IPS-11a (cell line): Measurements from ENCODE around the gene SVOP.
"Not testable (repeated sequence)": the region's sequence is repeated elsewhere in the genome, so short reads cannot be mapped to it uniquely, and the experiment has no call there.

Experiments used
- H3K4me3 ChIP-seq: one replicate; pipeline ENCODE4 v1.5.1; 2013; ENCODE audit warnings: low read depth, low read length, control low read depth

SVOP gene

DNA sequence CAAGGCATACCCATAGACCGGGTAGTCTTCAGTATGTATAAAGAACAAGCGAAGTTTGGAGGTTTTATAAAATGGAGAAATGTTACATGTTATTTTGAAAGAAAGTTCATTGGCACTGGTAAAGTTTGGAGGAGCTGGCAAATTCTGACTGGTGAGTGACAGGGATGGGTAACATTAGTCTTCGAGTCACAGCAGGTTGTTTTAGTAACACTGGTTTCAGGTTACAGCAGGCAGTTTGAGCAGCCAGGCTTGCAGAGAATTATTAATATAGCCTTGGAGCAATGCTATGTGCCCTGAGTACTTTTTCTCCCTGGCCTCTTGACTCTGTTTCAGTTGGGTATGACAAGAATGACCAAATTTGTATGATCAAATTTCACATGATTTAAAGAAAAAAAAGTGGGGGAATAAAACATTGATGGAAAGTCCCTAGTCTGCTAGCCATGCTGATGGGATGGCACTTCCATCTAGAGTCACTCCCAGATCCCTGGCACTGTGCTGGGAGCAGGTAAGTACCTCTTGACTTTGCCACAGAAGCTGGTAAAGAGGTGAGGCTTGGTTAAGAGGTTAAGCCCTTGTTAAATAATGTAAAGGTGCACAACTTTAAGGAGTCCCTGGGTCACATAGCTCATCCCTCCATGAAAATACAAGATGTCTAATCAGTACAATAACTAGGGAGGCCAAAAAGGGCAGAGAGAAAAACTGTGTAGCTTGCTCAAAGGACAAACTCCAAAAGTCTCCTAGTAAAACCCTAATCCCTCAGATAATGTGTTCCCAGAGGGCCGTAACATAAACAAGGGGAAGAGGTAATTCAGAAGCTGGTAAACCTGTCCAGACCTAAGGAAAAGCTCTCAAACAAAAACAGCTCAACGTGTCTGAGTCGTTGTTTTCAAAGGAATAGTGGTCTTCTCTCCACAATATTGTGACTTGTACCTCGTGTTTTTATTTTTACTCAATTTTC is 12.7 kb upstream of the SVOP start:
- no peak overlapping the region for H3K4me3 ChIP-seq

DNA sequence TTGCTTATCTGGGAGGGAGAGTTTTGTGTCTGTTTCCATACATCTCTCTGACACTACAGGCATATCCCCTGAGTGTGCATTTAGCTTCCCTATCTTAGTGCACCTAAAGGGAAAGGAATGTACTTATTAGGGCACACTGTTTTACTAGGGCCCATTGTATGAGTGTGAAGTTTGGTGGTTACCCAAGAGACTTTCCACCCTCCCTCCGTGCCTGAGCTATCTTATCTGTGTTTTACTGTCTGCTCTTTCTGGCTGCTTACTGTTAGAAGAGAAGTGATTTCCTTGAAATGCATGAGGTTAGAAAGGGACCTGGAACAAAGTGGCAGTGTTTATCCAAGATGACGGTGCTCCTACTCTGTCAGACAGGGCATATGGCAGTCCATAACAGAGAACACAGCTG is 8.5 kb upstream of the SVOP start:
- no peak overlapping the region for H3K4me3 ChIP-seq

DNA sequence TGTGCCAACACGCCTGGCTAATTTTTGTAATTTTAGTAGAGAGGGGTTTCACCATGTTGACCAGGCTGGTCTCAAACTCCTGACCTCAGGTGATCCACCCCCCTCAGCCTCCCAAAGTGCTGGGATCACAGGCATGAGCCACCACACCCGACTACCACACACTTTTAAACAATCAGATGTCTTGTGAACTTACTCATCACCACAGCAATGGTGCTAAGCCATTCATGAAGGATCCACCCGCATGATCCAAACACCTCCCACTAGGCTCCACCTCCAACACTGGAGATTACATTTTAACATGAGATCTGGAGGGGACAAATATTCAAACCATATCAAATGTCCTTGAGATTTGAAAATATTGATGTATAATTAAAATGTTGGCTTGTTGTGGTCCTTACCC is 7.8 kb upstream of the SVOP start:
- H3K4me3 ChIP-seq = not testable (repeated sequence)

DNA sequence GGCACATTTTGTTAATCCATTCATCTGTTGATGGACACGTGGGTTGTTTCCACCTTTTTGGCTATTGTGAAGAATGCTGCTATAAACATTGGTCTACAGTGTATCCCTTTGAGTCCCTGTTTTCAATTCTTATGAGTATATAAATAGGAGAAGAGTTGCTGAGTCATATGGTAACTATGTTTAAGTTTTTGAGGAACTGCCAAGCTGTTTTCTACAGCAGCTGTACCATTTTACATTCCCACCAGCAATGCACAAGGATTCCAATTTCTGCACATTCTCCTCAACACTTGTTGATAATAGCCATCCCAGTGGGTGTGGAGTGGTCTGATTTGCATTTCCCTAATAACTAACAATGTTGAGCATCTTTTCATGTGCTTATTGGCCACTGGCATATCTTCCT is 6.9 kb upstream of the SVOP start:
- no peak overlapping the region for H3K4me3 ChIP-seq

DNA sequence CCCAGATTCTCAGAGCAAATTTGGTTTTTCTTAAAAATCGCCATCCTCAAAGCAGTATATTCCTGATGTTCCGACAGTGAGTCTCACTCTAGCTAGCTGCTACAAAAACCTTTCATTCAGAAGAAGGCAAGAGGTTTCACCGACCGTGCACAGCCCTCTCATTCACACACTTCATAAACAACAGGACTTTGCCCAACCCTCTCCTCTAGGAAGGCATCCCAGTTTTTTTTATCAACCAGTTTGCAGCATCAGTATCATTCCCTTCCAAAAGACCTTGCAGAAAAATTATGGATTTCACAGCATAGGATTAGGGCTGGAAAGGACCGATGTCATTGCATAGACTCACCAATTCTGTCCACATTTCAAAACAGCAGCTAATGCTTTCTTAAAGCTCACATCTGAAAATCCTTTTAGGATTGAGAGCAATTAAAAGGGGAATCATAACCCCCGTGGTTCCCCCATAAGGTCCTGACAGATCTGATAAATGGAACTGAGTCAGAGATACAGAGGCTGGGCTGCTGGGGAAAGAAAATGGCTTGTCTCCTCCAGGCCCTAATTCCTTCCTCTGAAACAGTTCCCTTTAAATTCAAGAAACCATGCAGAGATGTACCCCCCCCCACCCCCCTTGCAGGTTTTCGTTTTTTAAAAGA is 597 bp downstream of the SVOP start:
- H3K4me3 ChIP-seq = peak overlapping the region; percentile 17

DNA sequence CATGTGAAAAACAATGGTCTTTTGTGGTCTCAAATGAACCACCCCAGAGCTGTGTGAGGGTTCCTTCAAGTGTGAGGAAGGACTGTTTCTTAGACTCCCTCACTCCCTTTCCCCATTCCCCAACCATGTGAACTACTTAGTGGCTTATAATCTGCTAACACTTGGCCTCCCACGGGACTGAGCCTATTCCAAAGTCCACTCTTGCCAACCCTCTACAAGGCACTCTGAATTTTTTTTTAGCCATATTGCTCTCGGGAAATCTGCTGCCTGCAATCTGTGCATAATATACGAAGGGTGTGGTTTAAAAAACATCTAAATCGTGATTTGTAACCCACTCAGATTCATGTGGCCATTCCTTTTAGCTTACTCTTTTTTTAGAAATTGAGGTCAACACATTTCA is 2.6 kb downstream of the SVOP start:
- H3K4me3 ChIP-seq = no peak overlapping the region

DNA sequence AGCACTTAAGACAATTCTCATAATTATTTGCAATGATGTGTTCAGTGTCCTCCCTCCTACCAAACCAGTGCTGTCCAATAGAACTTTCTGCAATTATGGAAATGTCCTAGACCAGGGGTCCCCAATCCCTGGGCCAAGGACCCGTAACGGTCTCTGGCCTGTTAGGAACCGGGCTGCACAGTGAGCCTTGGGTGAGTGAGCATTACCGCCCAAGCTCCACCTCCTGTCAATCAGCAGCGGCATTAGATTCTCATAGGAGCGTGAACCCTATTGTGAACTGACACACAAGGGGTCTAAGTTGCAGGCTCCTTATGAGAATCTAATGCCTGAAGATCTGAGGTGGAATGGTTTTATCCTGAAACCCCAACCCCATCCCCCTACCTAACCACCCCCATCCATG is 3.9 kb downstream of the SVOP start:
- no peak overlapping the region for H3K4me3 ChIP-seq

DNA sequence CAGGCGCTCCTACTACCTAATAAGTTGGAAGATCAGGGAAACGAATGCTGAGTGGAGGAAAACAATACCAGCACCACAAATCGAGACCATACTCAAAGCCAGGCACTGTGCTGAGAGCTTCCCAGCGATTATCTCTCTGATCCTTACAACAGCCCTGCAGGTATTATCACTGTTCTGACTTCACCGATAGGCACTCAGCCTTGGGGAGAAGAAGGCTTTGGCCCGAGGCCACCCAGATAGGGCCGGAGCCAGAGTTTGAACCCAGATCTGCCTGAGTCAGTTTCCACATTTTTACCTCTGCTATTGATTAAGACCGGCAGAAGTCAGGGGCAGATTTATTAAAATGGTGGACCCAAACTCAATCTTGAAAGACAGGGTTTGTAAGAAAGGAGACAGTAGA is 4.9 kb downstream of the SVOP start:
- H3K4me3 ChIP-seq = no peak overlapping the region

DNA sequence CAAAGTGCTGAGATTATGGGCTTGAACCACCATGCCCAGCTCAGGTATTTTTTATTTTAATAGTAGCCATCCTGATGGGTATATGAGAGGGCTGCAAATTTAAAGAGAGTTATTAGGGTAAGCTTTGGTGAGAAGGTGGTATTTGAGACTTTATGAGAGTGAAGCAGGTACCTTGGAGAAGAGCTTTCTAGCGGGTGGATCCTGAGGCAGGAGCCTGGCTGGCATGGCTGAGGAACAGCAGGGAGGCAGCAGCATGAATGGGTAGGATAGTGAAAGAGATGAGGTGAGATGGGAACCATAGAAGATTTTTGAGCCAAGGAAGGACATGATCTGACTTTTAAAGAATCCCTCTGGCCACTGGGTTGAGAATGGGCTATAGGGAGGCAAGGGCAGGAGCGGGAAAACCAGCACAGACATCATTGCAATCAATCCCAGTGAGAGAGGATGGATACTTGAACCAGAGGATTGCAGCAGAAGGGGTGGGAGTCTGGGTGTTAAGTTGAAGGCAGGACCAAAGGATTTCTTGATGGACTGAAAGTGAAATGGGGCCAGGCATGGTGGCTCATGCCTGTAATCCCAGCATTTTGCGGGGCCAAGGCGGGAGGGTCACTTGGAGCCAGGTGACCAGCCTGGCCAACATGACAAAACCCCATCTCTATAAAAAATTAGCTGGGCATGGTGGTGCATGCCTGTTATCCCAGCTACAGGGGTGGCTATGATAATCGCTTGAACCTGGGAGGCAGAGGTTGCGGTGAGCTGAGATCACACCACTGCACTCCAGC is 5.7 kb downstream of the SVOP start:
- H3K4me3 ChIP-seq = no peak overlapping the region

DNA sequence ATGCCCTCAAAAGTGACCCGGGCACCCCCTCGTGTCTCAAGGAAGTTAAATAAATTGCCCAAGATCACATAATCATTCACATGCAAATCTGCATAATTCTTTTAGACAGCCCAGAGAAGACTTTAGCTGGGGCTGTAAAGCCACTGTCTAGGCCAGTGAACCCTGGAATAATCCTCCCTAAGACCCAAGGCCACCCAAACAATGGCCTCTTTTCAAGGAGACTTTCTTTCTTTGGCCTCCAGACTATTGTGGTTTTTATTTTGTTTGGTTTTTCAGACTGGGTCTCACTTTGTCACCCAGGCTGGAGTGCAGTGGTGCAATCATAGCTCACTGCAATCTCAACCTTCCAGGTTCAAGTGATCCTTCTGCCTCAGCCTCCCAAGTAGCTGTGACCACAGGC is 10.6 kb downstream of the SVOP start:
- H3K4me3 ChIP-seq = no peak overlapping the region

DNA sequence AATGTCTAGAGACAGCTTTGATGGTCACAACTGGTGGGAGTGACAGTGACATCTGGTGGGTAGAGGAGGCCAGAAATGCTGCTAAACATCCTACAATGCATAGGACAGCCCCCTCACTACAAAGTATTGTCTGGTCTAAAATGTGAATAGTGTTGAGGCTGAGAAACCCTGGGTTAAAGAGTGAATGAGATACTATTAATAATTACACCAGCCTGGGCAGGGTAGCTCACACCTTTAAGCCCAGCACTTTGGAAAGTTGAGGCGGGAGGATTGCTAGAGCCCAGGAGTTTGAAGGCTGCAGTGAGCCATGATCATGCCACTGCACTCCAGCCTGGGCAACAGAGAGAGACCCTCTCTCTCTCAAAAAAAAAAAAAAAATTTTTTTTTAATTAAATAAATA is 11.1 kb downstream of the SVOP start:
- no peak overlapping the region for H3K4me3 ChIP-seq

DNA sequence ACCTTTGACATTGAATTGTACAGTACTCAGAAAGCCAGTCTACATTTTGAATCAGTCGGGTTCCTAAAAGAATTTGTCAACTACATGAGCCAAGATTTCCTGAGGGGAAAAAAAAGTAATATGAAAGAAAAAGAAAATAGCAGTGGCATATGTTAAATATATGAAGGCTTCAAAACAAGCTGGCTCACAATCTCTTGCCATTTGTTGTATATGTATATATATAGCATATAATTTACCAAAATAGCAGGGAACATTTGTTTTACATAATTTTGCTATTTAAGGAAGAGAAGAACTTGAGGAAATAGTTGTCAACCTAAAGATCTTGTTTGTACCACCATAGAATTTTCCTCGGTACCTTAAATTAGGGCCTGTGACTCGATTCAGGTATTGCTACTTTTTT is 16.9 kb downstream of the SVOP start:
- no peak overlapping the region for H3K4me3 ChIP-seq

DNA sequence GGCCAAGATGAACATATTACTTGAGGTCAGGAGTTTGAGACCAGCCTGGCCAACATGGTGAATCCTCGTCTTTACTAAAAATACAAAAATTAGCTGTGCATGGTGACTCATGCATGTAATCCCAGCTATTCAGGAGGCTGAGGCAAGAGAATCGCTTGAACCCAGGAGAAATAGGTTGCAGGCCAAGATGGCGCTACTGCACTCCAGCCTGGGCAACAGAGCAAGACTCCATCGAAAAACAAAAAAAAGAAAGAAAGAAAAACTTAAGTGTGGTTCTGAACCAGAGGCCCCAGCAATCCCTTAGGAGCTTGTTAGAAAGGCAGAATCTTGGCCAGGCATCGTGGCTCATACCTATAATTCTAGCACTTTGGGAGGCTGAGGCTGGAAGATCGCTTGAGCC is 24.5 kb downstream of the SVOP start:
- H3K4me3 ChIP-seq = no peak overlapping the region

DNA sequence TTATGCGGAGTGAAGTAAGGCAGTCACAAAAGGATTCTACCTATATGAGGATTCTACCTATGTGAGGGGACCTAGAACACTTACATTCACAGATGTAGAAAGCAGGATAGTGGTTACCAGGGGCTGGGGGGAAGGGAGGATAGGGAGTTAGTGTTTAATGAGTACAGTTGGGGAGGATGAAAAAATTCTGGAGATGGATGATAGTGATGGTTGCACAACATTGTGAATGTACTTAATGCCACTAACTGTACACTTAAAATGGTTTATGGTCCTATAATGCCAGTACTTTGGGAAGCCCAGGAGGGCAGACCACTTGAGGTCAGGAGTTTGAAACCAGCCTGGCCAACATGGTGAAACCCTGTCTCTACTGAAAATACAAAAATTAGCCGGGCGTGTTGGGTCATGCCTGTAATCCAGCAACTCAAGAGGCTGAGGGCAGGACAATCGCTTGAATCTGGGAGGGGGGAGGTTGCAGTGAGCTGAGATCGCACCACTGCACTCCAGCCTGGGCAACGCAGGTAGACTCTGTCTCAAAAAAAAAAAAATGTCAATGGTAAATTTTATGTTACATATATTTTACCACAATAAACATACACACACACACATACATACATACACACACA is 25.4 kb downstream of the SVOP start:
- no peak overlapping the region for H3K4me3 ChIP-seq

DNA sequence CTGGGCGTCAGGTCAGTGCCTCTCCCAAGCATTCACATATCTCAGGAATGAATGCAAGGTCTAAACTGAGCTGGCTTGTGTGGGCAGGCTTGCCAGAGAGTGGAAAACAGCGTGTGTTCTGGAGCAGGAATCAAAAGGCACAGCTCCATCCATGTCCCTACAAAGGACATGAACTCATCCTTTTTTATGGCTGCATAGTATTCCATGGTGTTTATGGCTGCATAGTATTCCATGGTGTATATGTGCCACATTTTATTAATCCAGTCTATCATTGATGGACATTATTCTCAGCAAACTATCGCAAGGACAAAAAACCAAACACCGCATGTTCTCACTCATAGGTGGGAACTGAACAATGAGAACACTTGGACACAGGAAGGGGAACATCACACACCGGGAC is 30.8 kb downstream of the SVOP start:
- H3K4me3 ChIP-seq = not testable (repeated sequence)

DNA sequence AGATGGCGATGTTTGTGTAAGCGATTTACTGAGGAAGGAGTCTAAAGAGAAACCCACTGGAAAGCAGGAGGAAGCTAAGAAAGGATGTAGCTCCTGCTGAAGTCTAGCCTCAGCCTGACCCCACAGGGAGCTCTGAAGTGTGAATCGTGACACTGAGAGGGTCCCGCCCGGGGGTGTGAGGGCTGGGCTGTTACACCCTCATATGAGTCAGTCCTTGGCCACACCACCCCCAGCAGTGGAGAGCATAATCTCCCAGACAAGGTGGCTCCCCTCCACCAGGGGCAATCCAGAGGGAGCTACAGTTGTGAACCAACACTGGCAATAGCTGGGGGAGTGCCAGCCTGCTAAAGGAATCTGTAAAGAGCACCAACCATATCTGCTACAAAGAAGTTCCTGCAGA is 31.5 kb downstream of the SVOP start:
- H3K4me3 ChIP-seq = no peak overlapping the region

DNA sequence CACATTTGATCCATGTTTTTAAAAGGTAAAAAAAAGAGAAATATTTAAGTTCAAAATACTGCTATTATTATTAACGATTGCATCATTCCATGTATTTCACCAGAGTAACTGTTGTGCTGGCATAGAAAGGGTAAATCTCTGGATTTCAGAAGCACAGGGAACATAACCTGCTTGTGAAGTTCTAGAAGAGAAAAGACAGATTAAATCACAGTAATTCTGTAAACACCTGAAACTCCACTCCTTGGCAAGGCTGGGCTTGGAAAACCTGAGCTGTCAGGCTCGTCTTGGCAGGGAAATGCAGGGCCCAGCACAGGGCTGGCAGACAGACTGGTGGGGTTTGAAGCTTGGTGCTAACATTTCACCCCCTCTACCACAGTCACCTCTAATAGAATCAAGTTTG is 35.1 kb downstream of the SVOP start:
- no peak overlapping the region for H3K4me3 ChIP-seq

DNA sequence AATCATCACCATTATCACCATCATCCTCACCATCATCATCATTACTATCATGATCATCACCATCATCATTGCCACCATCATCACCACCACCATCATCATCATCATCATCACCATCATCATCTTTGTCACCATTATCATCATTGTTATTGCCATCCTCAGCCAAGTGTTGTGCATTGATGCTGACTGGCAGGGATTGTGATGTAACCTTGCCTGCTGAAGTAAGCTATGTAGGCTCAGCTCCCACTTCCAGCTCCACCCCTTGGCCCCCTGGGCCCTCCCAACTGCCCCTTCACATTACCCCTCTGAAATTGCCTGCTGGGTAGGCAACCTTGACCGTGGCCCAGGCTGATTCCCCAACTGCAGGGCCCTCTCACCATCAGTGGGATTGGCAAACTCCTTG is 37.6 kb downstream of the SVOP start:
- H3K4me3 ChIP-seq = no peak overlapping the region

DNA sequence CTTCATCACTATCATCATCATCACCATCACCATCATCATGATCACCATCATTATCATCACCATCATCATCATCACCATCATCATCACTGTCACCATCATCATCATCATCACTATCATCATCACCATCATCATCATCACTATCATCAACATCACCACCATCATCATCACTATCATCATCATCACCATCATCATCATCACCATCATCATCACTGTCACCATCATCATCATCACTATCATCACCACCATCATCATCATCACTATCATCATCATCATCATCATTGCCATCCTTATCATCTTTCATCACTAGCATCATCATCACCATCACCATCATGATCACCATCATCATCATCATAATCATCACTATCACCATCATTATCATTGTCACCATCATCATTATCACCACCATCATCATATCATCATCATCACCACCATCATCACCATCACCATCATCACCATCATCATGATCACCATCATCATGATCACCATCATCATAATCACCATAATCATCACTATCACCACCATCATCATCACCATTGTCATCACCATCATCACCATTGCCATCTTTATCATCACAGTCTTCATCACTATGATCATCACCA is 38.1 kb downstream of the SVOP start:
- no peak overlapping the region for H3K4me3 ChIP-seq

DNA sequence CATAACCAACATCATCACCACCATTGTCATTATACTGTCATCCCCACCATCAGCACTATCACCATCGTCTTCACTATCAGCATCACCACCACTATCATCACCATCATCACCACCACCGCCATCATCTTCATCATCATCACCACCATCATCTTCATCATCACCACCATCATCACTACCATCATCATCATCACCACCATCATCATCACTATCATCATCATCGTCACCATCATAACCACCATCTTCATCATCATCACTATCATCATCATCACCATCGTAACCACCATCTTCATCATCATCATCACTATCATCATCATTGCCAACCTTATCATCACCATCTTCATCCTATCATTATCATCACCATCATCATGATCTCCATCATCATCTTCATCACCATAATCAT is 39.0 kb downstream of the SVOP start:
- no peak overlapping the region for H3K4me3 ChIP-seq
